IPS-11a (cell line): ENCODE measurements around the gene ACACB.

Source experiments
- H3K4me3 ChIP-seq: one replicate; pipeline ENCODE4 v1.5.1; 2013; ENCODE audit warnings: low read depth, low read length, control low read depth

ACACB gene

GRCh38 chr12:109203480-109203879 lies 87.1 kb downstream of the ACACB start:
- H3K4me3 ChIP-seq = no peak overlapping the region

GRCh38 chr12:109209082-109209481 lies 92.7 kb downstream of the ACACB start:
- no peak overlapping the region for H3K4me3 ChIP-seq

- H3K4me3 ChIP-seq = no peak overlapping the region
Measured at GRCh38 chr12:109212460-109213115, 96.2 kb downstream of the ACACB start.

- no peak overlapping the region for H3K4me3 ChIP-seq
Measured at GRCh38 chr12:109214131-109214530, 97.7 kb downstream of the ACACB start.

GRCh38 chr12:109218996-109219395 lies 102.6 kb downstream of the ACACB start:
- H3K4me3 ChIP-seq = no peak overlapping the region

GRCh38 chr12:109219938-109220337 lies 103.6 kb downstream of the ACACB start:
- H3K4me3 ChIP-seq = no peak overlapping the region

- no peak overlapping the region for H3K4me3 ChIP-seq
Measured at GRCh38 chr12:109221277-109221931, 105.0 kb downstream of the ACACB start.

GRCh38 chr12:109222062-109222461 lies 105.7 kb downstream of the ACACB start:
- no peak overlapping the region for H3K4me3 ChIP-seq

GRCh38 chr12:109222496-109222895 lies 106.1 kb downstream of the ACACB start:
- H3K4me3 ChIP-seq = no peak overlapping the region

- H3K4me3 ChIP-seq = no peak overlapping the region
Measured at GRCh38 chr12:109223211-109223610, 106.8 kb downstream of the ACACB start.

- H3K4me3 ChIP-seq = no peak overlapping the region
Measured at GRCh38 chr12:109223868-109224267, 107.5 kb downstream of the ACACB start.

GRCh38 chr12:109228664-109229063 lies 112.3 kb downstream of the ACACB start:
- no peak overlapping the region for H3K4me3 ChIP-seq

- H3K4me3 ChIP-seq = no peak overlapping the region
Measured at GRCh38 chr12:109230193-109230592, 113.8 kb downstream of the ACACB start.

- no peak overlapping the region for H3K4me3 ChIP-seq
Measured at GRCh38 chr12:109232731-109233130, 116.3 kb downstream of the ACACB start.

GRCh38 chr12:109234012-109234411 lies 117.6 kb downstream of the ACACB start:
- H3K4me3 ChIP-seq = no peak overlapping the region

GRCh38 chr12:109236257-109236656 lies 119.9 kb downstream of the ACACB start:
- no peak overlapping the region for H3K4me3 ChIP-seq

GRCh38 chr12:109239179-109239578 lies 122.8 kb downstream of the ACACB start:
- no peak overlapping the region for H3K4me3 ChIP-seq

GRCh38 chr12:109239691-109240090 lies 123.3 kb downstream of the ACACB start:
- no peak overlapping the region for H3K4me3 ChIP-seq

GRCh38 chr12:109240365-109240764 lies 124.0 kb downstream of the ACACB start:
- no peak overlapping the region for H3K4me3 ChIP-seq

GRCh38 chr12:109241936-109242335 lies 125.5 kb downstream of the ACACB start:
- H3K4me3 ChIP-seq = no peak overlapping the region

GRCh38 chr12:109244073-109244472 lies 127.7 kb downstream of the ACACB start:
- H3K4me3 ChIP-seq = no peak overlapping the region

GRCh38 chr12:109246221-109246620 lies 129.8 kb downstream of the ACACB start:
- H3K4me3 ChIP-seq = no peak overlapping the region
